Activated naive CD4-positive, alpha-beta T cell treated with anti-CD3 and anti-CD28 coated beads, Interleukin-2, amount 50 U/mL, for 24 hours (primary cell): ENCODE results near the gene PHF13.
A peak's percentile ranks its signal among the peaks of the same experiment; 100 is the strongest.

ENCODE experiments used
- H3K27ac Mint-ChIP-seq: one replicate; pipeline ENCODE4 v1.8.0; 2021; ENCODE audit warnings: mild to moderate bottlenecking, mixed read lengths
- H3K27me3 Mint-ChIP-seq: one replicate; pipeline ENCODE4 v1.8.0; 2021; ENCODE audit warnings: mixed read lengths
- H3K36me3 Mint-ChIP-seq: one replicate; pipeline ENCODE4 v1.8.0; 2021; ENCODE audit warnings: mixed read lengths
- H3K4me1 Mint-ChIP-seq: one replicate; pipeline ENCODE4 v1.8.0; 2021; ENCODE audit warnings: mixed read lengths
- H3K4me3 Mint-ChIP-seq: one replicate; pipeline ENCODE4 v1.8.0; 2021; ENCODE audit warnings: mild to moderate bottlenecking, mixed read lengths
- H3K9me3 Mint-ChIP-seq: one replicate; pipeline ENCODE4 v1.8.0; 2021; ENCODE audit warnings: mixed read lengths

The PHF13 gene

DNA sequence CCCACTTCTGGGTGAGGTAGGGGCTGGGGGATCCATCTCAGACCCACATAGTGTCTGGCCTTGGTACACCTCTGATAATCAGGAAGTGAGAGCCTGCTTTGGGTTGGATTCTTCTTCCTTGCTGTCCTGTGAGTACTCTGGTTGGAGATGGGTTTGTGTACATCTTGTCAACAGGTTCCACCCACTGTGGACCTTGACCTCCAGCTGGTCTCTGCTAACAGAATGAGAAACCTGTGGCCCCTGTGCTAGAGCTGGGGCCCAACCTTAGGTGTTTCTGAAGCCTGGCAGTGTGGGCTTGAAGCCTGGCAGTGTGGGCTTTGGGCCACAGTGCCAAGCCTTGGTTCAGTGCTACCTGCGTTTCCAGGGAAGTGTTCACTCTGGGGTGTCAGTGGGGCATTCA lies 31.2 kb upstream of the PHF13 start:
- Mint-ChIP-seq H3K4me3 (peak overlapping the region; percentile 61), H3K4me1 (peaks cover 53% of the 10 kb centered on the region), H3K9me3 (no peaks in the 10 kb centered on the region), H3K27me3 (no peaks in the 10 kb centered on the region), H3K36me3 (no peaks in the 10 kb centered on the region), H3K27ac (peak overlapping the region; percentile 18)

DNA sequence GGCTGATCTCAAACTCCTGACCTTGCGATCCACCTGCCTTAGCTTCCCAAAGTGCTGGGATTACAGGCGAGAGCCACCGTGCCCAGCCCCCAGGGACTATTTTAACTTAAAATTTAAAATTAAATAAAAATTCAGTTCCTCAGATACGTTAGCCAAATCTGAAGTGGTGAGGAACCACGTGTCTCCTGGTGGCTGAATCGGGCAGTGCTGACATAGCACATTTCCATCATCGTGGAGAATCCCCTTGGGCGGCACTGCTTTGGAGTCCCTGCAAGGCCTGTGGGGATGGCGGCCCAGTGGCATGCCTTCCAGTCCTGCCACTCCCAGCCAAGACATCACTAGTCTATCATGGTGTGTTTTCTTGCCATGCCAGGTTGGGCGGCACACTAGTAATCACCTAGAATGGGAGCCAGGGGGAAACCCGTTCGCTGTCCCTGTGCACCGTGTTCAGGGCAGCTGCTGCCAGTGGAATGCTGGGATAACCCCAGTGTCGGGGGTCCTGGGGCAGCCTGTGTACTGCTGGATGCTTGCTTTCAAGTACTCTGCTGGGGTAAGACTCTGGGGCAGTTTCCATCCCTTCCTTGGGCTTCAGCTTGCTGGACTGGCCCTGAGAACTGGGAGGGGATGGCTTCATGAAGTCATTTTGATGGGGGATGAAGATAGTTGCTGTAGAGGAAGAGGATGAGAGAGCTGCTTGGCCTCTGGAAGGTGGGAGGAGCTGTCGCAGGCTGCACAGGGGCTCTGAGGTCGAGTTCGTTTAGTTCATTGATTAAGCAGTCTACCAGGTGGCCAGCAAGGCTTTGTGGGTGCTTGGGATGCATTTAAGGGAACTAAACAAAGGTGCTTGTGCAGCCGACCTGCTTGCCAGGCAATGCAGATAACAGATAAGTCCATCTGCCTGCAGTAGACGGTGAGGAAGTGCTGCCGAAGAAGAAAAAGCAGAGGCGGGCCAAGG lies 29.1 kb upstream of the PHF13 start:
- no peaks in the 10 kb centered on the region for H3K36me3 Mint-ChIP-seq
- no peaks in the 10 kb centered on the region for H3K27me3 Mint-ChIP-seq
- H3K27ac Mint-ChIP-seq = no peak overlapping the region
- H3K4me3 Mint-ChIP-seq = no peak overlapping the region
- peaks cover 53% of the 10 kb centered on the region for H3K4me1 Mint-ChIP-seq
- H3K9me3 Mint-ChIP-seq = no peaks in the 10 kb centered on the region

DNA sequence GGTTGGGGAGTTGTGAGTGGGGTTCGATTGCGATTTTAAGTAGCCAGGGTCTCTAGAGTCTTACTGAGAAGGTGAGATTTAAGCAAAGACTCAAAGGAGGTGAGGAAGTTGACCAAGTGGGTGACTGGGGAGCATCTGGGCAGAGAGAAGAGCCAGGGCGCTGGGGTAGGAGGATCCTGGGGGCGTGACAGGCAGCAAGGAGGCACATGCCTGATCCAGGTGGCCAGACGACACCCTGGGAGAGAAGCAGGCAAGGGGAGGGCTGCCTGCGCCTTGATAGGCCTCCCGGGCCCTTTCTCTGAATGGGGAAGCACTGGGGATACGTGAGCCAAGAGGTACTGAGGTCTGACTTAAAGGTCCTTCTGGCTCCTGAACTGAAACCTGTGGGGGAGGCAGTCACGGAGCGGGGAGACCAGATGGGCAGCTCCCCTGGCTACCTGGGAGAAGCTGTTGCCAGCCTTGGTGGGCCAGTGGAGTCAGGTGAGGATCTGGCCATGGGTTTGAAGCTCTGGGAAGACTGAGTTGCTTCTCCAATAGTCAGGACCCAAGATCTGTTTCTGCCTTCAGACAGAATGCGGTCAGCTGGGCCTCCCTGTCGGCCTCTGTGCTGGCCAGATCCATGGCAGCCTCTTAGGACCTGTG lies 28.3 kb upstream of the PHF13 start:
- Mint-ChIP-seq H3K9me3 (no peaks in the 10 kb centered on the region), H3K27me3 (no peaks in the 10 kb centered on the region), H3K4me1 (peaks cover 46% of the 10 kb centered on the region), H3K27ac (no peak overlapping the region), H3K4me3 (no peak overlapping the region), H3K36me3 (no peaks in the 10 kb centered on the region)

DNA sequence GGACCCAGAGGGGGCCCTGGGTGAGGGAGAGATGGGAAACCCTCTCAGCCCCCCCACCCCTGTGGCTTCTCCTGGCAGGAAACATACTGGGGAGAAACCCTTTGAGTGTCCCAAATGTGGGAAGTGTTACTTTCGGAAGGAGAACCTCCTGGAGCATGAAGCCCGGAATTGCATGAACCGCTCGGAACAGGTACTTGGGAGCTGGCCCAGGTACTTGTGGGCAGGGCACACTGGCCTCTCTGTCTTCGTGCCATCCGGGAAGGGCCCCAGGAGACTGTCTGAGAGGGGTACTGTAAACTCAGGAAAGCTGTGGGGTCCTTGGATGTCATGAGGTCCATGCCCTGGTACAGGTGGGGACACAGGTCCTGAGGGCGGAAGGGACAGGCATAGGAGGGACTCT lies 27.7 kb upstream of the PHF13 start:
- Mint-ChIP-seq H3K36me3 (no peaks in the 10 kb centered on the region), H3K27ac (no peak overlapping the region), H3K4me3 (no peak overlapping the region), H3K4me1 (peaks cover 47% of the 10 kb centered on the region), H3K27me3 (no peaks in the 10 kb centered on the region), H3K9me3 (no peaks in the 10 kb centered on the region)

DNA sequence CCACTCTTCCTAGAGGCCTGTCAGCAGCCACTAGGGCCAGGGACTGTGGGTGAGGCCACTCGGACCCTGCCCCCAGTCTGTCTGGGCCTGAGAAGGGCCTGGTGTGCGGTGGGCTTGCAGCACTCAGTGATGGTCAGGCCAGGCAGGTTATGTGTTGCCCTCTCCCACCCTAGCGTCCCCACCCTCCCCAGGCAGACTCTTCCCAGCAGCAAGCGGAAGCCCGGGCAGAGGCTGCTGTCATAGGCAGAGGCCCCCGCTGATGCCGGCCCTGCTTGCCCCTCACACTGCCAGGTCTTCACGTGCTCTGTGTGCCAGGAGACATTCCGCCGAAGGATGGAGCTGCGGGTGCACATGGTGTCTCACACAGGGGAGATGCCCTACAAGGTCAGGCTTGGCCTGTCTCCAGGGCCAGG lies 27.1 kb upstream of the PHF13 start:
- Mint-ChIP-seq H3K27me3 (no peaks in the 10 kb centered on the region), H3K36me3 (no peaks in the 10 kb centered on the region)

GRCh38 chr1:6587261-6588005 lies 26.1 kb upstream of the PHF13 start:
- Mint-ChIP-seq H3K4me3 (no peak overlapping the region), H3K9me3 (no peaks in the 10 kb centered on the region), H3K27me3 (no peaks in the 10 kb centered on the region), H3K27ac (no peak overlapping the region), H3K36me3 (no peaks in the 10 kb centered on the region), H3K4me1 (peaks cover 47% of the 10 kb centered on the region)

More for the DNA sequence above, 27.1 kb upstream of the PHF13 start:
- Mint-ChIP-seq H3K27ac (no peak overlapping the region), H3K4me1 (peaks cover 47% of the 10 kb centered on the region), H3K9me3 (no peaks in the 10 kb centered on the region), H3K4me3 (no peak overlapping the region)

GRCh38 chr1:6588128-6588892 lies 25.2 kb upstream of the PHF13 start:
- H3K9me3 Mint-ChIP-seq = no peaks in the 10 kb centered on the region

DNA sequence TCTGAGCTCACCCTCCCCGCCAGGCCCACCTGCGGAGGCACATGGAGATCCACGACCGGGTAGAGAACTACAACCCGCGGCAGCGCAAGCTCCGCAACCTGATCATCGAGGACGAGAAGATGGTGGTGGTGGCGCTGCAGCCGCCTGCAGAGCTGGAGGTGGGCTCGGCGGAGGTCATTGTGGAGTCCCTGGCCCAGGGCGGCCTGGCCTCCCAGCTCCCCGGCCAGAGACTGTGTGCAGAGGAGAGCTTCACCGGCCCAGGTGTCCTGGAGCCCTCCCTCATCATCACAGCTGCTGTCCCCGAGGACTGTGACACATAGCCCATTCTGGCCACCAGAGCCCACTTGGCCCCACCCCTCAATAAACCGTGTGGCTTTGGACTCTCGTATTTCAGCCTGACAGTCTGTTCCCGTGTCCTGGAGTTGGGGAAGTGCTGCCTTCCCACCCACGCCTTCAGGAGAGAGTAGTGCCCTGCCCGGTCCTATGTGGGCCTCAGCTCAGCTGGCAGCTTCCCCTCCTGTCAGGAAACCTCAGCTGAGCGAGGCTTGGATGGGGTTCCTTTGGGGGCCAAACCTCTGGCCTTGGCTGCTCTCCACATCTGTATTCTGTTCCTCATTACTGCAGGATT lies 24.5 kb upstream of the PHF13 start:
- H3K9me3 Mint-ChIP-seq = no peaks in the 10 kb centered on the region
- no peak overlapping the region for H3K4me3 Mint-ChIP-seq
- peaks cover 48% of the 10 kb centered on the region for H3K4me1 Mint-ChIP-seq
- no peaks in the 10 kb centered on the region for H3K36me3 Mint-ChIP-seq
- H3K27ac Mint-ChIP-seq = no peak overlapping the region
- H3K27me3 Mint-ChIP-seq = no peaks in the 10 kb centered on the region

More at GRCh38 chr1:6588128-6588892, 25.2 kb upstream of the PHF13 start:
- Mint-ChIP-seq H3K36me3 (no peaks in the 10 kb centered on the region), H3K4me3 (no peak overlapping the region), H3K27ac (no peak overlapping the region), H3K27me3 (no peaks in the 10 kb centered on the region), H3K4me1 (peaks cover 46% of the 10 kb centered on the region)

DNA sequence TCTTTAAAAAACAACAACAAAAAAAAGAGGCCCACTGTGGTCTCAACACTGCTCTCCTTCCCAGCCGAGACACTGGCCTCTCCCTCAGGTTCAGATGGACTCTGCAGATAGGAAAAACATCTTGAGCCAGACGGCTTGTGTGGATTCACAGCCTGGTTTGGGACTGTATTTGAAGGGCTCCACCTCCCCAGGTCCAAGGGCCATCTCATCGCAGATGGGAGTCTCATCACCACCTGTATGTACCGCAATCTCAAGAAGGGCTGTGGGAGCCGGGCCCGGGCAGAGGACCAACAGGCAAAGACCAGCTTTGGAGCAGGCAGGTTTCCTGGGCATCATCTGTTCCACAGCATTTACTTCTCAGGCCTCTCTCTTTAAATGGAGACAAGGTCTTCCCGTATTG lies 23.5 kb upstream of the PHF13 start:
- Mint-ChIP-seq H3K27me3 (no peaks in the 10 kb centered on the region), H3K4me3 (no peak overlapping the region), H3K27ac (peak overlapping the region; percentile 55), H3K9me3 (no peaks in the 10 kb centered on the region), H3K36me3 (no peaks in the 10 kb centered on the region), H3K4me1 (peaks cover 44% of the 10 kb centered on the region)

DNA sequence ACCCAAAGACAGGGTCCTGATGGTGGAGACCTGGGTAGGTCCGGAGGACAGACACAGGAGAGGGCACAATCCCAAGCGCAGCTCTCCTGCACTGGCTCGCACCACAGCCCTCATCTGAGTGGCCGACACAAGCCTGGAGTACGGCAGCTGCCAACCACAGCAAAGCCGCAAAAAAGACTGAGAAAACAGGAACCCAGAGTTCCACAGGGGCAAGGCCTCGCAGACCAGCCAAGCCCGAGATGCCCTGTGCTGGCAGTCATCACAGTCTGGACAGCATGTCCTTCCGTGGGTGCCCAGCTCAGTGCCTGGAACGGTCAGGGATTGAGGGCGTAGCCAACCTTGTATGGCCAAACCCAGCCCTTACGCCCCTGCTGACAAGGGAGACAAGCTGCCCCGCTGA lies 22.3 kb upstream of the PHF13 start:
- Mint-ChIP-seq H3K9me3 (no peaks in the 10 kb centered on the region), H3K4me3 (no peak overlapping the region), H3K4me1 (peaks cover 53% of the 10 kb centered on the region), H3K36me3 (no peaks in the 10 kb centered on the region), H3K27ac (peak overlapping the region; percentile 12), H3K27me3 (no peaks in the 10 kb centered on the region)

- H3K9me3 Mint-ChIP-seq = no peaks in the 10 kb centered on the region
- no peak overlapping the region for H3K4me3 Mint-ChIP-seq
- H3K36me3 Mint-ChIP-seq = no peaks in the 10 kb centered on the region
- H3K4me1 Mint-ChIP-seq = peaks cover 55% of the 10 kb centered on the region
- no peaks in the 10 kb centered on the region for H3K27me3 Mint-ChIP-seq
- peak overlapping the region; percentile 12 for H3K27ac Mint-ChIP-seq
Measured at GRCh38 chr1:6591644-6592043, 21.9 kb upstream of the PHF13 start.

DNA sequence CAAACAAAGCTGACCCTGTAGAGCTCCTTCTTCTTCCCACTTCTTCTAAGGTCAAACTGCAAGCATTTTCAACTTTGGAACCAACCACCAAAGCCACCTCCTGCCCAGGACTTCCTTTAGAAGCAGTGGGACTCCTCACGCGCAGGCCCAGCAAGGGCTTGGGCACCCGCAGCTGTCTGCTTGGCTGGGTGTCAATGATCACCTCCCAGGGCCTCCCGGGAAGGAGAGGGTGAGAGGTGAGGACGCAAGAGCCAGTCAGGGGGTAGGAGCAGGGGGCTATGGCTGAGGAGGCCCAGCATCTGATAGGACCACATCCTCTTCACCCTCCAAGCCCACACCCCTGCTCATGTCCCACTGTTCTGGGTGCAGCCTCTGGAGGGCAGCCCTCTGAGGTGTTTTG lies 21.1 kb upstream of the PHF13 start:
- no peaks in the 10 kb centered on the region for H3K9me3 Mint-ChIP-seq
- H3K4me3 Mint-ChIP-seq = no peak overlapping the region
- no peaks in the 10 kb centered on the region for H3K27me3 Mint-ChIP-seq
- peaks cover 59% of the 10 kb centered on the region for H3K4me1 Mint-ChIP-seq
- no peak overlapping the region for H3K27ac Mint-ChIP-seq
- no peaks in the 10 kb centered on the region for H3K36me3 Mint-ChIP-seq

GRCh38 chr1:6592865-6593593 lies 20.5 kb upstream of the PHF13 start:
- Mint-ChIP-seq H3K9me3 (no peaks in the 10 kb centered on the region), H3K36me3 (no peaks in the 10 kb centered on the region), H3K4me1 (peaks cover 58% of the 10 kb centered on the region), H3K27ac (no peak overlapping the region), H3K27me3 (no peaks in the 10 kb centered on the region), H3K4me3 (no peak overlapping the region)

- no peaks in the 10 kb centered on the region for H3K36me3 Mint-ChIP-seq
- peaks cover 62% of the 10 kb centered on the region for H3K4me1 Mint-ChIP-seq
- H3K4me3 Mint-ChIP-seq = no peak overlapping the region
- H3K27ac Mint-ChIP-seq = no peak overlapping the region
- H3K27me3 Mint-ChIP-seq = no peaks in the 10 kb centered on the region
- no peaks in the 10 kb centered on the region for H3K9me3 Mint-ChIP-seq
Measured at GRCh38 chr1:6593810-6594209, 19.7 kb upstream of the PHF13 start.
